Panc1 (cell line): ENCODE measurements around the gene EFL1.

Source experiments
- CTCF ChIP-seq: fragments of 450-650 bp; IDR thresholded peaks from 2 replicates; pipeline ENCODE4 v1.5.1; 2017; ENCODE audit warnings: mild to moderate bottlenecking
- REST ChIP-seq, 2 experiments: IDR thresholded peaks; 2 replicates each; pipeline ENCODE4 v1.6.1; 2011 to 2012; ENCODE audit warnings: low read depth in 2 of 2, control low read depth in 1 of 2, low read length in 1 of 2, mild to moderate bottlenecking in 1 of 2, moderate library complexity in 1 of 2; ENCODE audit not compliant: insufficient read depth in 1 of 2

GRCh38 chr15:82143390-82144385 is 118.8 kb downstream of the EFL1 start:
- TF ChIP-seq CTCF (no peak), REST (IDR thresholded peaks at IDR 0.05; ENCODE audit: insufficient read depth in 1 of 2, low read depth in 2 of 2, low read length in 1 of 2) (no peak)
